Measurements from ENCODE around the gene CRIP3.
A peak's percentile ranks its signal among the peaks of the same experiment; 100 is the strongest.

The CRIP3 gene

GRCh38 chr6:43286980-43287716 is 21.5 kb downstream of the CRIP3 start:
- no peak for DNase-seq

- no peak for DNase-seq
Observed at GRCh38 chr6:43286456-43286979, 22.1 kb downstream of the CRIP3 start.

- DNase-seq = no peak
Observed at GRCh38 chr6:43285832-43286231, 22.8 kb downstream of the CRIP3 start.

- DNase-seq = no peak
Observed at GRCh38 chr6:43284991-43285781, 23.4 kb downstream of the CRIP3 start.

- no peak for DNase-seq
Observed at GRCh38 chr6:43283905-43284304, 24.7 kb downstream of the CRIP3 start.

GRCh38 chr6:43283514-43283901 is 25.1 kb downstream of the CRIP3 start:
- no peak for DNase-seq

GRCh38 chr6:43282636-43283513 is 25.8 kb downstream of the CRIP3 start:
- DNase-seq = no peak

- no peak for DNase-seq
Observed at GRCh38 chr6:43282060-43282459, 26.6 kb downstream of the CRIP3 start.

GRCh38 chr6:43280234-43280633 is 28.4 kb downstream of the CRIP3 start:
- no peak for DNase-seq

GRCh38 chr6:43278524-43279078 is 30.0 kb downstream of the CRIP3 start:
- DNase-seq = no peak

GRCh38 chr6:43277643-43278523 is 30.7 kb downstream of the CRIP3 start:
- DNase-seq = no peak

- DNase-seq = no peak
Observed at GRCh38 chr6:43277306-43277642, 31.4 kb downstream of the CRIP3 start.

- DNase-seq = no peak
Observed at GRCh38 chr6:43276577-43277305, 31.9 kb downstream of the CRIP3 start.

- peak; percentile 74 for DNase-seq
Observed at GRCh38 chr6:43275801-43276576, 32.6 kb downstream of the CRIP3 start.

- DNase-seq = peak; percentile 77
Observed at GRCh38 chr6:43274916-43275597, 33.6 kb downstream of the CRIP3 start.

GRCh38 chr6:43274127-43274915 is 34.3 kb downstream of the CRIP3 start:
- DNase-seq = no peak

- DNase-seq = no peak
Observed at GRCh38 chr6:43273707-43274106, 34.9 kb downstream of the CRIP3 start.

GRCh38 chr6:43271944-43272343 is 36.7 kb downstream of the CRIP3 start:
- no peak for DNase-seq

Measured in activated effector memory CD4-positive, alpha-beta T cell treated with anti-CD3 and anti-CD28 coated beads, Interleukin-2, amount 50 U/mL, for 16 hours (primary cell).